ENCODE measurements around the gene CARHSP1. TPM values are rescaled to one million over a fixed set of nuclear protein-coding genes. Genes with fewer than 3 reads are reported as not detected.

The CARHSP1 gene
- total RNA-seq, 1 experiment from 2014 or later = 220 TPM

Other genes with a start within 250 kb of the CARHSP1 start
- 10.1 and 17.1 TPM in 2 replicates for gene METTL22, start 247.3 kb downstream of the CARHSP1 start, total RNA-seq (2014; rRNA removed)
- 0.29 and 0.32 TPM in 2 replicates for gene ABAT, start 194.4 kb downstream of the CARHSP1 start, total RNA-seq (2014; rRNA removed)
- gene TMEM186, start 71.4 kb downstream of the CARHSP1 start, total RNA-seq (2014; rRNA removed) = 2.6 and 4.4 TPM in 2 replicates
- 29.9 and 30.3 TPM in 2 replicates for gene PMM2, start 71.2 kb downstream of the CARHSP1 start, total RNA-seq (2014; rRNA removed)
- gene LITAFD, start 13.3 kb upstream of the CARHSP1 start, total RNA-seq (2014; rRNA removed) = not detected in 2 replicates
- 29.9 and 38.8 TPM in 2 replicates for gene USP7, start 94.9 kb upstream of the CARHSP1 start, total RNA-seq (2014; rRNA removed)
- 49.7 and 52.5 TPM in 2 replicates for gene HAPSTR1, start 222.6 kb upstream of the CARHSP1 start, total RNA-seq (2014; rRNA removed)

All from LHCN-M2 (cell line).